Thyroid gland (tissue), 4 donors: ENCODE data around the gene TGM2.

Experiments
- POLR2A ChIP-seq, 2 donors: fragments of 450-650 bp; IDR thresholded peaks; one replicate each; pipeline ENCODE4 v1.6.1; 2017; ENCODE audit warnings: antibody characterized with exemption in 2 of 2, mild to moderate bottlenecking in 2 of 2, moderate library complexity in 1 of 2
- TF ChIP-seq, protein P1 (sequence below), 6 experiments: fragments of 200-600 bp in 3 of 6; fragments of 450-650 bp in 3 of 6; sonication (generic) in 3 of 6; IDR thresholded peaks; one replicate each; pipeline ENCODE4 v1.5.1; 2016 to 2019; ENCODE audit warnings: antibody characterized with exemption in 6 of 6, mild to moderate bottlenecking in 2 of 6, inconsistent platforms in 1 of 6, moderate library complexity in 1 of 6

DNA sequence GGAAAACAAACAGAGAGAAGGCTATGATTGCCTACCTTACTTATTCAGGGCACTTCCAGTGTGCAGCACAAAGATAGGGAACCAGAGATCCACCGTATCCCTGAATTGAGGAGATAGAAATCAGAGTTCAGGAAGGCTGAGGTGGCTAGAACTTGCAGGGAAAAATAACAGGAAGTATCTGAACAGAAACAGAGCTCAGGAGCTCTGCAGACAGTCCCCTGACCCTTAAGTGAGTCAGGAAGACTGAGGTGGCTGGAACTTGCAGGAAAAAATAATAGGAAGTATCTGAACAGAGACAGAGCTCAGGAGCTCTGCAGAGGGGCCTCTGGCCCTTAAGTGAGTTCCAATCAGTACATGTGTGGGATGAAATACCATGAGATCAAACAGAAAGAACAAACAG, 66.1 kb downstream of the TGM2 start:
- no peak for TF ChIP-seq POLR2A (IDR thresholded peaks at IDR 0.05)
- TF ChIP-seq, protein P1, sequence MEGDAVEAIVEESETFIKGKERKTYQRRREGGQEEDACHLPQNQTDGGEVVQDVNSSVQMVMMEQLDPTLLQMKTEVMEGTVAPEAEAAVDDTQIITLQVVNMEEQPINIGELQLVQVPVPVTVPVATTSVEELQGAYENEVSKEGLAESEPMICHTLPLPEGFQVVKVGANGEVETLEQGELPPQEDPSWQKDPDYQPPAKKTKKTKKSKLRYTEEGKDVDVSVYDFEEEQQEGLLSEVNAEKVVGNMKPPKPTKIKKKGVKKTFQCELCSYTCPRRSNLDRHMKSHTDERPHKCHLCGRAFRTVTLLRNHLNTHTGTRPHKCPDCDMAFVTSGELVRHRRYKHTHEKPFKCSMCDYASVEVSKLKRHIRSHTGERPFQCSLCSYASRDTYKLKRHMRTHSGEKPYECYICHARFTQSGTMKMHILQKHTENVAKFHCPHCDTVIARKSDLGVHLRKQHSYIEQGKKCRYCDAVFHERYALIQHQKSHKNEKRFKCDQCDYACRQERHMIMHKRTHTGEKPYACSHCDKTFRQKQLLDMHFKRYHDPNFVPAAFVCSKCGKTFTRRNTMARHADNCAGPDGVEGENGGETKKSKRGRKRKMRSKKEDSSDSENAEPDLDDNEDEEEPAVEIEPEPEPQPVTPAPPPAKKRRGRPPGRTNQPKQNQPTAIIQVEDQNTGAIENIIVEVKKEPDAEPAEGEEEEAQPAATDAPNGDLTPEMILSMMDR (IDR thresholded peaks at IDR 0.05), result no peak
